Esophagus muscularis mucosa (tissue), 4 donors: ENCODE results near the gene LRATD1.
A peak's percentile ranks its signal among the peaks of the same experiment; 100 is the strongest.

Source experiments
- EP300 ChIP-seq: sonication (generic); formaldehyde crosslinking; IDR thresholded peaks from one replicate; pipeline ENCODE4 v1.6.1; 2017; ENCODE audit warnings: antibody characterized with exemption
- POLR2A ChIP-seq: fragments of 450-650 bp; IDR thresholded peaks from one replicate; pipeline ENCODE4 v1.6.1; 2017; ENCODE audit warnings: antibody characterized with exemption, moderate library complexity, mild to moderate bottlenecking, low read depth
- TF ChIP-seq, protein P1 (sequence below), 3 experiments: fragments of 200-600 bp in 2 of 3; fragments of 450-650 bp in 1 of 3; sonication (generic) in 2 of 3; IDR thresholded peaks; one replicate each; pipeline ENCODE4 v1.5.1; 2017 to 2019; ENCODE audit warnings: antibody characterized with exemption in 3 of 3, mild to moderate bottlenecking in 2 of 3, moderate library complexity in 1 of 3

DNA sequence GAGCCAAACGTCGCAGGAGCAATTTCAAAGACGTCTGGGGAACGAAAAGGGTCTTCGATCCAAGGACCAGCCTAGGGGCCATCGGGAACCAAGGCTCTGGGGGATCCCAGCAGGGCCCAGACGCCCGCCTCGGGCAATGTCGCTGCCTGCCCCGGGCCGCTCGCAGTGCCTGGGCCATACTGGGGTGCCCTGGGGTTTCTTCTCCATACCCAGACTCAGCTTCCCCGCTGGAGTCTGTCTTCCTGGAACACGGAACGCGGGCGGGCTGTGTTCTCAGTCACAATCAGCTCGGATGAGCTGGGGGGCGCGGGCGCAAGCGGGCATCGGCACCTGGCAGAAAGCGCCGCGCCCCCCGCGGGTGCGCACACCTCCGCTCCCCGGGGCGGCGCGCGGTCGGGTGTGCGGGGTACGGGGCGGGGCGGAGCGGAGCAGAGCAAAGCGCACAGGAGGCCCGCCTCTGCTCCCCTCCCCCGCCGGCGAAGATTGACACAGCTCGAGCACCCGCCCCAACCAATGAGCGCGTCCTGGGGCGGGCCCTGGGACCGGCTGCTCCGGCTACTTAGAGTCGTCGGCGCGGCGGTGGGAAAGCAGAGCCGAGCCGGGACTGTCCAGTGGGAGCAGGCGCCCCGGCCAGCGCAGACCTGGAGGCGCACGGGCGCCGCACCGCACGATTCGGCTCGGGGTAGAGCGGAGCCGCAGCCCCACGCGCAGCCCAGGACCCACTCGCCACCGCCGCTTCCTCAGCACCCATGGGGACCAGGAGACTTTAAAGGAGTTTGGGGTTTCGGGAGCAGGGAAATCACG, at the start of gene LRATD1:
- TF ChIP-seq, protein P1, sequence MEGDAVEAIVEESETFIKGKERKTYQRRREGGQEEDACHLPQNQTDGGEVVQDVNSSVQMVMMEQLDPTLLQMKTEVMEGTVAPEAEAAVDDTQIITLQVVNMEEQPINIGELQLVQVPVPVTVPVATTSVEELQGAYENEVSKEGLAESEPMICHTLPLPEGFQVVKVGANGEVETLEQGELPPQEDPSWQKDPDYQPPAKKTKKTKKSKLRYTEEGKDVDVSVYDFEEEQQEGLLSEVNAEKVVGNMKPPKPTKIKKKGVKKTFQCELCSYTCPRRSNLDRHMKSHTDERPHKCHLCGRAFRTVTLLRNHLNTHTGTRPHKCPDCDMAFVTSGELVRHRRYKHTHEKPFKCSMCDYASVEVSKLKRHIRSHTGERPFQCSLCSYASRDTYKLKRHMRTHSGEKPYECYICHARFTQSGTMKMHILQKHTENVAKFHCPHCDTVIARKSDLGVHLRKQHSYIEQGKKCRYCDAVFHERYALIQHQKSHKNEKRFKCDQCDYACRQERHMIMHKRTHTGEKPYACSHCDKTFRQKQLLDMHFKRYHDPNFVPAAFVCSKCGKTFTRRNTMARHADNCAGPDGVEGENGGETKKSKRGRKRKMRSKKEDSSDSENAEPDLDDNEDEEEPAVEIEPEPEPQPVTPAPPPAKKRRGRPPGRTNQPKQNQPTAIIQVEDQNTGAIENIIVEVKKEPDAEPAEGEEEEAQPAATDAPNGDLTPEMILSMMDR (IDR thresholded peaks at IDR 0.05) = no peak
- peak; percentile 28 for TF ChIP-seq POLR2A
- TF ChIP-seq EP300 = no peak
